Mesodermal cell (in vitro differentiated cells): ENCODE measurements around the gene RALGDS.
A peak's percentile ranks its signal among the peaks of the same experiment; 100 is the strongest.

Experiments used
- H3K27ac ChIP-seq: 2 replicates; pipeline ENCODE4 v1.7.0; 2013; ENCODE audit warnings: mild to moderate bottlenecking, low read depth, low read length, moderate library complexity; ENCODE audit not compliant: severe bottlenecking
- H3K36me3 ChIP-seq: 2 replicates; pipeline ENCODE4 v1.7.1; 2013; ENCODE audit warnings: mild to moderate bottlenecking, low read length, moderate library complexity; ENCODE audit not compliant: control insufficient read depth, insufficient read depth
- H3K4me1 ChIP-seq: one replicate; pipeline ENCODE4 v1.7.1; 2013; ENCODE audit warnings: mild to moderate bottlenecking, low read length; ENCODE audit not compliant: insufficient read depth, control insufficient read depth, poor library complexity, severe bottlenecking
- H3K4me3 ChIP-seq: 2 replicates; pipeline ENCODE4 v1.7.0; 2013; ENCODE audit warnings: low read length, control low read depth, mild to moderate bottlenecking; ENCODE audit not compliant: insufficient read depth, poor library complexity, severe bottlenecking; ENCODE audit errors: extremely low read depth
- H3K9me3 ChIP-seq: 2 replicates; pipeline ENCODE4 v1.7.1; 2013; ENCODE audit warnings: mild to moderate bottlenecking, low read length, moderate library complexity; ENCODE audit not compliant: control insufficient read depth
- WGBS, 2 experiments: methylation state at CpG; one replicate each; pipeline ENCODE4 v1.1.5; 2013; ENCODE audit warnings: missing lambda C conversion rate in 2 of 2; ENCODE audit not compliant: insufficient coverage in 2 of 2; 5-methylcytosine and 5-hydroxymethylcytosine counted together

The RALGDS gene

GRCh38 chr9:133133681-133134387 lies 12.8 kb upstream of the RALGDS start:
- peak overlapping the region; percentile 100 for H3K27ac ChIP-seq
- 51 to 54% methylated on average over 19 to 21 of the region's 21 CpGs for WGBS, 2 experiments
- H3K9me3 ChIP-seq = no peaks in the 10 kb centered on the region
- no peak overlapping the region for H3K4me3 ChIP-seq
- H3K4me1 ChIP-seq = peaks cover 53% of the 10 kb centered on the region
- H3K36me3 ChIP-seq = peaks cover 8% of the 10 kb centered on the region

DNA sequence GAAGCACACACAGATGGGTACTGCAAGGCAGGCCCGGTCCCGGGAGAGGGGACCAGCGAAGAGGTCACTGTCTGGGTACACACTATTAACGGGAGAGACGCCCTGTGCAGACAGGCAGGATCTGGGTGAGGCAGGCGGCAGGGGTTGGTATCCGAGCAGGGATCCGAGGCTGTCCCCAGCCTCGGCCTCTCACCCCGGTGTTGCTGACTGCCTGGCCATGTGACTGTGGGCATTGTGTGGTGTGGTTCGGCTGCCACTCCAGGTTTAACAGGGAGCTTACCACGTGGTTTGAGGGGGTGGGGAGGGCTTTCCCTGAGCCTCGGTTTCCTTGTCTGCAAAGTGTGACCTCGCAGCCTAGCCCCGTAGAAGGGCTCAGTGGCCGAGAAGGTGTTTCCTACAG lies 11.1 kb upstream of the RALGDS start:
- Histone ChIP-seq H3K36me3 (peaks cover 8% of the 10 kb centered on the region), H3K4me1 (peaks cover 46% of the 10 kb centered on the region), H3K27ac (peak overlapping the region; percentile 100), H3K4me3 (no peak overlapping the region), H3K9me3 (no peaks in the 10 kb centered on the region)
- 92 to 96% methylated on average over 12 to 15 of the region's 16 CpGs for WGBS, 2 experiments

DNA sequence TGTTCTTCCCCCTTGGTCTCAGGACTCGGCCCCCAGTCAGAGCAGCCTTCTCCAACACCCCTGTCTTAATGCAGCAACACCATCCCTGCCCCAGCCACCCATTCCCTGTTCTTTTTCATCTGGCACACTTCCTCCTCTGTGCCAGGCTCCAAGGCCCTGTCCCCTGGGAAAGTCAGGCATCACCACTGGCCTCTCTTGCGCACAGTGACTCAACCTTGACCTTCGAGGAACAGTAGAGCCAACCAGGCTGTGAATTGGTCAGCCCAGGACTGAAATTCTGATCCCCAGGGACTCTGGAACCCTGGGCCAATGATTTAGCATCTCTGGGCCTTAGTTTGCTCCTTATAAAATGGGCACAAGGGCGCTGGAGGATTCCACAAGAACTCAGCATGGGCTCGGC lies 10.5 kb upstream of the RALGDS start:
- WGBS, 2 experiments = 92 to 94% methylated on average over 5 of the region's 5 CpGs
- peaks cover 46% of the 10 kb centered on the region for H3K4me1 ChIP-seq

DNA sequence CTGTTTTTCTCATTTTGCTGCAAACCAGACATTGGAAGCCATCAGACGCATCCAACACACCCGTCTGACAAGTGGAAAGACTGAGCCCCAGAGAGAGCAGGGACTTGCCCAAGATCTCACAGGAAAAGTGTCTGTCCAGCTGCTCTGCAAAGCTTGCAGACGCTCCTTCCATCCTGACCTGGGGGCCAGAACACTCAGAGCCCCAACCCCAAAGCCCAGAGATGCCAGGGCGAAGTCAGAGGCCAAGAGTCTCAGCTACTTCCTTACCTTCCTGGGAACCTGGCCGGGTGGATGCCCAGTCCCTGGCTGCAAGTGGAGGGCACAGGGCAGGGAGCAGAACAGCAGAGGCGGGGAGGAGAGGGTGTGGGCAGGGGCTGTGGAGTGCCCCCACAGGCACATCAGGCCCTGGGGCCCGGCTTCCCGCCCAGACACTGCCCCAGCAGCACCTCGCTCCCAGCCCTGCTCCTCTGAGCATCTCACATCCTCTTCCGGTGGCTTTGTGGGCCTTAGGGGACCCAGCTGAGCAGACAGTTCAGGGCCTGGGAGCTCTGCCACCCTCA lies 9.7 kb upstream of the RALGDS start:
- peaks cover 43% of the 10 kb centered on the region for H3K4me1 ChIP-seq
- WGBS, 2 experiments = 94 to 95% methylated on average over 3 to 6 of the region's 10 CpGs
- H3K27ac ChIP-seq = no peak overlapping the region
- H3K9me3 ChIP-seq = no peaks in the 10 kb centered on the region
- H3K4me3 ChIP-seq = no peak overlapping the region
- peaks cover 8% of the 10 kb centered on the region for H3K36me3 ChIP-seq

More for the DNA sequence above, 10.5 kb upstream of the RALGDS start:
- no peak overlapping the region for H3K27ac ChIP-seq
- H3K36me3 ChIP-seq = peaks cover 8% of the 10 kb centered on the region
- H3K9me3 ChIP-seq = no peaks in the 10 kb centered on the region
- H3K4me3 ChIP-seq = no peak overlapping the region

DNA sequence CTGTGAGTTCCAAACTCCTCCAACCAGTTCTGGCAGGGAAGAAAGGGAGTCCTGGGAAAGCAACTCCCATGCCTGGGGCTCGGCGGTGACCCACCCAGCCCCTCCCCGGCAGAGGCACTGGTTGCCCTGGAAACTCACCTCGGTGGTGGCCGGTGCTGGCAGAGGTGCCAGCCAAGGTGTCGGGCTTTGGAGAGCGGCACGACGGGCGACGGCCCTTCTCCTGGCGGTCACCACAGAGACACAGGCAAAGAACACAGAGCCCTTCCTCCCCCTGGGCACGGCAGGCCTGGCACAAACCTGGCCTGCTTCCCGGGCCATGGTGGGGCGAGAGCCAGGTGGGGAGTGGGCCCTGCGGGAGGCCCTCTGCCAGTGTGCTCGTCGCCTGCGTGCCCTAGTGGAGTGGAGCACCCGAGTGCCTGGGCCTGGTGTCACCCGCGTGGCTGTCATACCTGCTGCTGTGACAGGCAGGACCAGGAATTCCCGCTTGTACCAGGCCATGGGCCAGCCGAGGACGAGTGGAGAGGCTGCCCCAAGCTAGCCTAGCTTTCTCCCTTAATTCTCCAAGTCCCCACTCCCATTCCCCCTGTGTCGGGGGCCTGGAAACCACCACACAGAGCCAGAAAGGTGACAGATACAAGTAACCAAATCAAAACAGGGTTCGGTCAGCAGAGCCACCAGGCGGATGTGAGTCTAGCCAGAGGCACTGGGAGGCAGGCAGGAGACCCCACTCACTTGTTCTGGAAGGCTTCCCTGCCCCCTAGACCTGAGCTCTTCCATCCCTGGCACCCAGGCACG lies 8.2 kb upstream of the RALGDS start:
- WGBS, 2 experiments = 91 to 94% methylated on average over 21 to 29 of the region's 29 CpGs

GRCh38 chr9:133128152-133128551 lies 7.1 kb upstream of the RALGDS start:
- Histone ChIP-seq H3K4me1 (peaks cover 25% of the 10 kb centered on the region), H3K9me3 (no peaks in the 10 kb centered on the region), H3K27ac (no peak overlapping the region), H3K36me3 (peaks cover 8% of the 10 kb centered on the region), H3K4me3 (no peak overlapping the region)
- WGBS, 2 experiments = 93 to 95% methylated on average over 11 to 13 of the region's 13 CpGs

More for the DNA sequence above, 8.2 kb upstream of the RALGDS start:
- Histone ChIP-seq H3K4me1 (peaks cover 31% of the 10 kb centered on the region), H3K27ac (no peak overlapping the region), H3K4me3 (no peak overlapping the region), H3K9me3 (no peaks in the 10 kb centered on the region), H3K36me3 (peaks cover 8% of the 10 kb centered on the region)

- Histone ChIP-seq H3K4me1 (peaks cover 24% of the 10 kb centered on the region), H3K4me3 (no peak overlapping the region), H3K9me3 (no peaks in the 10 kb centered on the region), H3K36me3 (peaks cover 8% of the 10 kb centered on the region), H3K27ac (no peak overlapping the region)
- 94 to 96% methylated on average over 13 to 23 of the region's 23 CpGs for WGBS, 2 experiments
These were observed 6.4 kb upstream of the RALGDS start for GRCh38 chr9:133127340-133127981.

GRCh38 chr9:133126697-133127339 lies 5.8 kb upstream of the RALGDS start:
- peaks cover 24% of the 10 kb centered on the region for H3K4me1 ChIP-seq
- WGBS, 2 experiments = 89 to 90% methylated on average over 14 to 17 of the region's 17 CpGs
- H3K36me3 ChIP-seq = peaks cover 5% of the 10 kb centered on the region
- H3K9me3 ChIP-seq = no peaks in the 10 kb centered on the region
- no peak overlapping the region for H3K4me3 ChIP-seq
- H3K27ac ChIP-seq = no peak overlapping the region

DNA sequence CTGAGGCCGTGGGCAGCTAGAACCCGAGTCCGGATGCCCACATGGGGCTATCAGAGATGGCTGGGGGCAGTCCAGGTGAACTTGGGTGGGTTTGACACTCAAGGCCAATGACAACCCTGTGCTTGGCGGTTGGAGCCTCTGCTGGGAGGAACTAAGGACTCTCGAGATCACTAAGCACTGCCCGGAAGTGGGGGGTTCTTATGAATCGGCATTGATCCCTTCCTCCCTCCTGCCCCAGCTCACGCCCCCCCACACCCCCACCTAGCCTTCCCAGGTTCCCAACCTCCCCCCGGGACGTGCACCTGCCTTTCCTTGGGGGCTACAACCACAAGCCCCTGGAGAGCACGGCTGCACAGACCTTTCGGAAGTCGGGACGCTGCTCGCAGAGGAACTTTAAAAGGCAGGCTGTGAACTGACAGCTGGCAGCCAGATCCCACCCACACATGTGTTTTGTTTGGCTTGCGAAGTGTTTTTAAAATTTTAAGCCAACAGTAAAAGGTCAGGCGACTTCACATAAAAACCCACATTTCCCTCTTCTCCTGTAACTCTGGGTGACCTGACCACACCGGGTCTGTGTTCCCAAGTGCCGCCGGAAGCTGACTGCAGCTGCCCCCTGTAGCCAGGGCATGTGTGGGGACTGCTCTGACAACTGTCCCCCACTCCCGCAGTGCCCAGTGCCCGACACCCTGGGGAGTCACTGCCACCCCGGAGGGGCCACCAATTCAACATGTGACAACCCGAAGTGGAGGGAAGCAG lies 5.1 kb upstream of the RALGDS start:
- Histone ChIP-seq H3K4me1 (peaks cover 24% of the 10 kb centered on the region), H3K9me3 (no peaks in the 10 kb centered on the region), H3K27ac (no peak overlapping the region), H3K4me3 (no peak overlapping the region), H3K36me3 (no peaks in the 10 kb centered on the region)
- WGBS, 2 experiments = 82 to 88% methylated on average over 14 to 17 of the region's 24 CpGs

- Histone ChIP-seq H3K36me3 (no peaks in the 10 kb centered on the region), H3K4me1 (peaks cover 21% of the 10 kb centered on the region), H3K27ac (no peak overlapping the region), H3K9me3 (no peaks in the 10 kb centered on the region), H3K4me3 (no peak overlapping the region)
- 92 to 100% methylated on average over 2 of the region's 2 CpGs for WGBS, 2 experiments
These were observed 3.9 kb upstream of the RALGDS start for GRCh38 chr9:133124907-133125275.
